Muscle of leg (tissue), 9 donors: ENCODE data around the gene ACKR2. TPM values are rescaled to one million over a fixed set of nuclear protein-coding genes. Genes with fewer than 3 reads are reported as not detected.

Source experiments
- polyA plus RNA-seq, 8 donors: library from polyadenylated mRNA; unstranded; fragments of 120-200 nt; gene quantifications; one replicate each; pipeline versions ENCODE4 v1.2.1 to v1.2.3, GENCODE V29; 2013; ENCODE audit warnings: inconsistent platforms in 1 of 8, low replicate concordance in 1 of 8; ENCODE audit not compliant: insufficient read length in 8 of 8, insufficient read depth in 1 of 8
- total RNA-seq: library from RNA; stranded (reverse); fragments of 120-200 nt; gene quantifications from one replicate; pipeline ENCODE4 v1.2.4, GENCODE V29; 2013

The ACKR2 gene
- total and polyA plus RNA-seq, 9 donors = 0.26 to 0.69 (median 0.53) TPM

Other genes starting within 250 kb of the ACKR2 start
- gene SEC22C, start 227.5 kb upstream of the ACKR2 start, total RNA-seq = 26.8 TPM
- gene SEC22C, start 227.5 kb upstream of the ACKR2 start, polyA plus RNA-seq = 10 to 100 TPM; 19.4 to 30.0 (median 22.2) TPM
- 12.4 TPM for gene SS18L2, start 218.6 kb upstream of the ACKR2 start, total RNA-seq
- 10 to 100 TPM; 10.5 to 16.1 (median 14.5) TPM for gene SS18L2, start 218.6 kb upstream of the ACKR2 start, polyA plus RNA-seq
- 68.7 TPM for gene NKTR, start 208.8 kb upstream of the ACKR2 start, total RNA-seq
- gene NKTR, start 208.8 kb upstream of the ACKR2 start, polyA plus RNA-seq = 100 to 1,000 TPM in 1 of 8 donors, 10 to 100 TPM in 7; 37.1 to 121 (median 66.5) TPM
- 25.9 TPM for gene ZBTB47, start 155.7 kb upstream of the ACKR2 start, total RNA-seq
- gene ZBTB47, start 155.7 kb upstream of the ACKR2 start, polyA plus RNA-seq = 10 to 100 TPM; 28.3 to 36.6 (median 31.9) TPM
- gene KLHL40, start 123.9 kb upstream of the ACKR2 start, total RNA-seq = 114 TPM
- 100 to 1,000 TPM in 6 of 8 donors, 10 to 100 TPM in 2; 86.0 to 176 (median 135) TPM for gene KLHL40, start 123.9 kb upstream of the ACKR2 start, polyA plus RNA-seq
- 18.1 TPM for gene HHATL, start 106.6 kb upstream of the ACKR2 start, total RNA-seq
- 10 to 100 TPM; 26.4 to 67.7 (median 48.1) TPM for gene HHATL, start 106.6 kb upstream of the ACKR2 start, polyA plus RNA-seq
- gene CCDC13, start 36.2 kb upstream of the ACKR2 start, total RNA-seq = 0.35 TPM
- gene CCDC13, start 36.2 kb upstream of the ACKR2 start, polyA plus RNA-seq = under 1 TPM in 7 of 8 donors, not detected in 1; 0.16 to 0.55 (median 0.37) TPM
- gene HIGD1A, start 5.0 kb upstream of the ACKR2 start, total RNA-seq = 71.8 TPM
- 10 to 100 TPM; 68.3 to 93.3 (median 84.7) TPM for gene HIGD1A, start 5.0 kb upstream of the ACKR2 start, polyA plus RNA-seq
- gene CYP8B1, start 66.4 kb downstream of the ACKR2 start, total RNA-seq = not detected
- under 1 TPM in 6 of 8 donors, not detected in 2; 0.02 to 0.14 (median 0.07) TPM for gene CYP8B1, start 66.4 kb downstream of the ACKR2 start, polyA plus RNA-seq
- gene ZNF662, start 96.7 kb downstream of the ACKR2 start, total RNA-seq = 13.0 TPM
- 10 to 100 TPM; 10.5 to 19.8 (median 14.9) TPM for gene ZNF662, start 96.7 kb downstream of the ACKR2 start, polyA plus RNA-seq
- gene GASK1A, start 169.9 kb downstream of the ACKR2 start, total RNA-seq = 14.6 TPM
- 1 to 10 TPM; 4.1 to 8.7 (median 6.0) TPM for gene GASK1A, start 169.9 kb downstream of the ACKR2 start, polyA plus RNA-seq